Neural progenitor cell (in vitro differentiated cells): Measurements from ENCODE around the gene HSPBAP1. TPM values are rescaled to one million over a fixed set of nuclear protein-coding genes. Genes with fewer than 3 reads are reported as not detected.
A peak's percentile ranks its signal among the peaks of the same experiment; 100 is the strongest.

ENCODE experiments used
- DNase-seq: peaks from one replicate; pipeline ENCODE4 v3.0.0-alpha.2; 2016; ENCODE audit warnings: low spot score
- H2AFZ ChIP-seq: fragments of 200-600 bp; sonication (generic); replicated peaks from 2 replicates; pipeline ENCODE4 v1.6.1; 2016; ENCODE audit warnings: antibody characterized with exemption
- H3F3A ChIP-seq: fragments of 200-600 bp; sonication (generic); 2 replicates; pipeline ENCODE4 v1.6.1; 2016; ENCODE audit warnings: antibody characterized with exemption, low read depth
- H3K27ac ChIP-seq: fragments of 200-600 bp; sonication (generic); 2 replicates; pipeline ENCODE4 v1.5.1; 2016; ENCODE audit warnings: mild to moderate bottlenecking
- H3K27me3 ChIP-seq: fragments of 200-600 bp; sonication (generic); 2 replicates; pipeline ENCODE4 v1.6.1; 2016; ENCODE audit warnings: mild to moderate bottlenecking, moderate library complexity
- H3K36me3 ChIP-seq: fragments of 200-600 bp; sonication (generic); 2 replicates; pipeline ENCODE4 v1.5.1; 2016
- H3K4me1 ChIP-seq: fragments of 200-600 bp; sonication (generic); 2 replicates; pipeline ENCODE4 v1.6.1; 2016; ENCODE audit warnings: mixed run types
- H3K4me2 ChIP-seq: fragments of 200-600 bp; sonication (generic); 2 replicates; pipeline ENCODE4 v1.6.1; 2016
- H3K4me3 ChIP-seq: fragments of 200-600 bp; sonication (generic); 2 replicates; pipeline ENCODE4 v1.5.1; 2016
- H3K79me2 ChIP-seq: fragments of 200-600 bp; sonication (generic); 2 replicates; pipeline ENCODE4 v1.6.1; 2016; ENCODE audit warnings: low read depth
- H3K9ac ChIP-seq: fragments of 200-600 bp; sonication (generic); 2 replicates; pipeline ENCODE4 v1.6.1; 2016
- H3K9me3 ChIP-seq: fragments of 200-600 bp; sonication (generic); 2 replicates; pipeline ENCODE4 v1.5.1; 2016; ENCODE audit warnings: low read depth
- H4K20me1 ChIP-seq: fragments of 200-600 bp; sonication (generic); 2 replicates; pipeline ENCODE4 v1.6.1; 2016; ENCODE audit warnings: low read depth
- H3K27ac Mint-ChIP-seq: 3 replicates; pipeline ENCODE4 v1.8.0; 2021; ENCODE audit warnings: mixed read lengths
- H3K27me3 Mint-ChIP-seq: 2 replicates; pipeline ENCODE4 v1.8.0; 2022; ENCODE audit warnings: low read depth, mild to moderate bottlenecking, inconsistent platforms, moderate library complexity, mixed read lengths; ENCODE audit not compliant: insufficient read depth
- H3K36me3 Mint-ChIP-seq: 3 replicates; pipeline ENCODE4 v1.8.0; 2021; ENCODE audit warnings: mixed read lengths
- H3K4me1 Mint-ChIP-seq: 3 replicates; pipeline ENCODE4 v1.8.0; 2021; ENCODE audit warnings: mixed read lengths
- H3K4me3 Mint-ChIP-seq: 3 replicates; pipeline ENCODE4 v1.8.0; 2021; ENCODE audit warnings: mild to moderate bottlenecking, moderate library complexity, mixed read lengths
- H3K9me3 Mint-ChIP-seq: 3 replicates; pipeline ENCODE4 v1.8.0; 2020; ENCODE audit warnings: mixed read lengths
- EZH2 ChIP-seq: fragments of 200-600 bp; sonication (generic); IDR thresholded peaks from 2 replicates; pipeline ENCODE4 v1.6.1; 2017; ENCODE audit warnings: antibody characterized with exemption, mild to moderate bottlenecking, moderate library complexity
- EZH2phosphoT487 ChIP-seq: fragments of 200-600 bp; sonication (generic); IDR thresholded peaks from 2 replicates; pipeline ENCODE4 v1.6.1; 2017; ENCODE audit warnings: antibody characterized with exemption
- total RNA-seq: library from RNA; depleted of rRNA; stranded (reverse); fragments of >200 nt; gene quantifications from 2 replicates; pipeline ENCODE4 v1.2.3, GENCODE V29; 2015; ENCODE audit warnings: low replicate concordance
- TF ChIP-seq, protein P1 (sequence below): fragments of 200-600 bp; sonication (generic); IDR thresholded peaks from 2 replicates; pipeline ENCODE4 v1.5.1; 2017; ENCODE audit warnings: antibody characterized with exemption, mild to moderate bottlenecking

HSPBAP1 gene, protein sequence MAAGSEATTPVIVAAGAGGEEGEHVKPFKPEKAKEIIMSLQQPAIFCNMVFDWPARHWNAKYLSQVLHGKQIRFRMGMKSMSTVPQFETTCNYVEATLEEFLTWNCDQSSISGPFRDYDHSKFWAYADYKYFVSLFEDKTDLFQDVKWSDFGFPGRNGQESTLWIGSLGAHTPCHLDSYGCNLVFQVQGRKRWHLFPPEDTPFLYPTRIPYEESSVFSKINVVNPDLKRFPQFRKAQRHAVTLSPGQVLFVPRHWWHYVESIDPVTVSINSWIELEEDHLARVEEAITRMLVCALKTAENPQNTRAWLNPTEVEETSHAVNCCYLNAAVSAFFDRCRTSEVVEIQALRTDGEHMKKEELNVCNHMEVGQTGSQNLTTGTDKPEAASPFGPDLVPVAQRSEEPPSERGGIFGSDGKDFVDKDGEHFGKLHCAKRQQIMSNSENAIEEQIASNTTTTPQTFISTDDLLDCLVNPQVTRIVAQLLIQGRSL
- total RNA-seq = 11.1 and 15.0 TPM in 2 replicates

DNA sequence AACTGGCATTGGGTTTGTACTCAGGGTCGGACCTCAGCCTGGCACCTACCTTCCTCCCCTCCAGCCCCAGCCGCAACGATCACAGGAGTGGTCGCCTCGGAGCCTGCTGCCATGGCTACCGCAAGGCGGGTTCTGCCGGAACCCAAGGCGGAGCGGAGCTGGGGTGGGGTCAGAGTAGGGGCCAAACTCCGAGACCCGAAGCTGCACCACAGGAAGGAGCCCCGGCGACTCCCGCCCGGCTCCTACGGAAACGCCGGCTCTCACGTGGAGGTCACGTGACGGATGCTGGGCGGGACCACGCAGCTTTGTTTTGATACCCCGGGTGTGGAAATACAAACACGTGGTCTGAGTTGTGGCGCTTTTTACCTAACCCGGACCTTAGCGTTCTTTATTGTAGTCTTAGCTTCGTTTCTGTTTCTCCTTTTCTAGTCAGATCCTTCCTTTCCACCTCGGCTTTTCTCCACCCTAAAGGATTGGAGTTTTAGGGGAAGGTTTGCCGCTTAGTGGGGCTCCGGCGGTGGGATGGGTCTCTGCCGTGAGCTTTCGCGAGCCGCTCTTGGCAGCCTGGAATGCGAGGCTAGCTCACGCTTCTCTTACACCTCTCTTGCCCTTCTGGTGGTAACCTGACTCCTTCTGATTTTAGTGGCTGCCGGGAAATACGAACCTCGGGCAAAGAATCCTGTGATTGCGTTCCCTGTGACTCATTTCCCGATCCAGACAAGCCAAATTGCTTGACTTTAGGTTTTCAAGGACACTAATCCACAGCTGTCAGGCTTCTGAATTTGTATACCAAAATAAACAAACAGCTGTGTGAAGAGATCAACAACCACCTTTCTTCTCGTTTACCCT is at the start of gene HSPBAP1:
TSS of gene HSPBAP1 (minus strand) at position 264 of the 849 bp plus-strand sequence. CDS start at position 113, 151 bp downstream.
- H3K4me1 ChIP-seq = peaks cover 16% of the 10 kb centered on the region
- H2AFZ ChIP-seq = peak within 1 kb of the TSS; percentile 97
- H3K27ac ChIP-seq = peak within 1 kb of the TSS; percentile 82
- Mint-ChIP-seq H3K36me3 (peaks cover 7% of the 10 kb centered on the region), H3K27ac (peak within 1 kb of the TSS; percentile 78), H3K4me3 (peak within 1 kb of the TSS; percentile 86), H3K9me3 (no peaks in the 10 kb centered on the region), H3K27me3 (no peaks in the 10 kb centered on the region), H3K4me1 (peaks cover 29% of the 10 kb centered on the region)
- peaks cover 13% of the 10 kb centered on the region for H3K27me3 ChIP-seq
- no peak within 1 kb of the TSS for H3K9ac ChIP-seq
- H3F3A ChIP-seq = peaks cover 27% of the 10 kb centered on the region
- no peaks in the 10 kb centered on the region for H3K9me3 ChIP-seq
- peak within 1 kb of the TSS; percentile 85 for H3K4me2 ChIP-seq
- no peak for TF ChIP-seq EZH2phosphoT487
- TF ChIP-seq, protein P1, sequence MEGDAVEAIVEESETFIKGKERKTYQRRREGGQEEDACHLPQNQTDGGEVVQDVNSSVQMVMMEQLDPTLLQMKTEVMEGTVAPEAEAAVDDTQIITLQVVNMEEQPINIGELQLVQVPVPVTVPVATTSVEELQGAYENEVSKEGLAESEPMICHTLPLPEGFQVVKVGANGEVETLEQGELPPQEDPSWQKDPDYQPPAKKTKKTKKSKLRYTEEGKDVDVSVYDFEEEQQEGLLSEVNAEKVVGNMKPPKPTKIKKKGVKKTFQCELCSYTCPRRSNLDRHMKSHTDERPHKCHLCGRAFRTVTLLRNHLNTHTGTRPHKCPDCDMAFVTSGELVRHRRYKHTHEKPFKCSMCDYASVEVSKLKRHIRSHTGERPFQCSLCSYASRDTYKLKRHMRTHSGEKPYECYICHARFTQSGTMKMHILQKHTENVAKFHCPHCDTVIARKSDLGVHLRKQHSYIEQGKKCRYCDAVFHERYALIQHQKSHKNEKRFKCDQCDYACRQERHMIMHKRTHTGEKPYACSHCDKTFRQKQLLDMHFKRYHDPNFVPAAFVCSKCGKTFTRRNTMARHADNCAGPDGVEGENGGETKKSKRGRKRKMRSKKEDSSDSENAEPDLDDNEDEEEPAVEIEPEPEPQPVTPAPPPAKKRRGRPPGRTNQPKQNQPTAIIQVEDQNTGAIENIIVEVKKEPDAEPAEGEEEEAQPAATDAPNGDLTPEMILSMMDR = no peak
- no peak for TF ChIP-seq EZH2
- H3K36me3 ChIP-seq = no peaks in the 10 kb centered on the region
- DNase-seq = peak; percentile 94
- peaks cover 54% of the 10 kb centered on the region for H3K79me2 ChIP-seq
- peak within 1 kb of the TSS; percentile 74 for H3K4me3 ChIP-seq
- H4K20me1 ChIP-seq = no peaks in the 10 kb centered on the region

DNA sequence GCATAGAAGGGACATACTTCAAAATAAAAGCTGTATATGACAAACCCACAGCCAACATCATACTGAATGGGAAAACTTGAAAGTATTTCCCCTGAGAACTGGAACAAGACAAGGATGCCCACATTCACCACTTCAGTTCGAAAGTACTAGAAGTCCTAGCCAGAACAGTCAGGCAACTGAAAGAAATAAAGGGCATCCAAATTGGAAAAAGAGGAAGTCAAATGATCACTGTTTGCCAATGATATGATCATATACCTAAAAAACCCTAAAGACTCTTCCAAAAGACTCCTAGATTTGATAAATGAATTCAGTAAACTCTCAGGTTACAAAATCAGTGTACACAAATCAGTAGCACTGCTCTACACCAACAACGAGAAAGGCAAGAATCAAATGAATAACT is 42.0 kb upstream of the HSPBAP1 start:
- TF ChIP-seq EZH2phosphoT487 (no peak), EZH2 (no peak)
- TF ChIP-seq, protein P1 = no peak
- Histone ChIP-seq H3K79me2 (no peaks in the 10 kb centered on the region), H3K4me1 (no peaks in the 10 kb centered on the region), H3K9ac (no peak overlapping the region), H3K4me2 (no peak overlapping the region), H4K20me1 (no peaks in the 10 kb centered on the region), H2AFZ (no peak overlapping the region), H3F3A (no peaks in the 10 kb centered on the region), H3K27ac (no peak overlapping the region), H3K9me3 (no peaks in the 10 kb centered on the region), H3K4me3 (no peak overlapping the region), H3K36me3 (peaks cover 6% of the 10 kb centered on the region), H3K27me3 (no peaks in the 10 kb centered on the region)
- Mint-ChIP-seq H3K4me1 (no peaks in the 10 kb centered on the region), H3K9me3 (peaks cover 10% of the 10 kb centered on the region), H3K27ac (no peak overlapping the region), H3K36me3 (peaks cover 22% of the 10 kb centered on the region), H3K27me3 (no peaks in the 10 kb centered on the region), H3K4me3 (no peak overlapping the region)
- DNase-seq = no peak

DNA sequence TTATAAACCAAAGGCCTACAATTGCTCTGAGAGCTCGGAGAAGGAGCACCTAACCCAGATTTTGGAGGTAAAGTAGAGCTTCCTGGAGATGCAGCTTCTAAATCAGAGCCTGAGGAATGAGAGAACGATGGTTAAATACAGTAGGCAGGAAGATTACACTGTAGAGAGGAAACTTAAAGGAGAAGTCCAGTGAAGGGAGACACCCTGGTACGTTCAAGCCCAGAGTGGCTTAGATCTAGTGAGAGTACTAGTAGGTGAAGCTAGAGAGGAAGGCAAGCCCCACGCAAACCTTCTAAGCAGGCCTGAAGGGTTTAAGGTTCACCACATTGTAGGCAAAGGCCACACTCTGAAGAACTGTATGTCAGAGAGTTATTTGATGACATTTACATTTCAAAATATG is 34.6 kb upstream of the HSPBAP1 start:
- no peaks in the 10 kb centered on the region for H3K27me3 ChIP-seq
- no peaks in the 10 kb centered on the region for H3K9me3 ChIP-seq
- no peak overlapping the region for H2AFZ ChIP-seq
- DNase-seq = no peak
- no peaks in the 10 kb centered on the region for H3K9me3 Mint-ChIP-seq
- no peak overlapping the region for H3K4me3 ChIP-seq
- no peak overlapping the region for H3K27ac ChIP-seq
- TF ChIP-seq, protein P1 = no peak
- TF ChIP-seq EZH2 (no peak), EZH2phosphoT487 (no peak)
- H3K36me3 ChIP-seq = peaks cover 6% of the 10 kb centered on the region
- H3K79me2 ChIP-seq = no peaks in the 10 kb centered on the region
- no peak overlapping the region for H3K27ac Mint-ChIP-seq
- H3F3A ChIP-seq = no peaks in the 10 kb centered on the region
- H3K4me3 Mint-ChIP-seq = no peak overlapping the region
- H3K4me1 Mint-ChIP-seq = no peaks in the 10 kb centered on the region
- peaks cover 16% of the 10 kb centered on the region for H3K36me3 Mint-ChIP-seq
- no peaks in the 10 kb centered on the region for H3K27me3 Mint-ChIP-seq
- H3K9ac ChIP-seq = no peak overlapping the region
- no peaks in the 10 kb centered on the region for H4K20me1 ChIP-seq
- H3K4me1 ChIP-seq = no peaks in the 10 kb centered on the region
- no peak overlapping the region for H3K4me2 ChIP-seq
